ENCODE data around the gene EIF5B.

The EIF5B gene

DNA sequence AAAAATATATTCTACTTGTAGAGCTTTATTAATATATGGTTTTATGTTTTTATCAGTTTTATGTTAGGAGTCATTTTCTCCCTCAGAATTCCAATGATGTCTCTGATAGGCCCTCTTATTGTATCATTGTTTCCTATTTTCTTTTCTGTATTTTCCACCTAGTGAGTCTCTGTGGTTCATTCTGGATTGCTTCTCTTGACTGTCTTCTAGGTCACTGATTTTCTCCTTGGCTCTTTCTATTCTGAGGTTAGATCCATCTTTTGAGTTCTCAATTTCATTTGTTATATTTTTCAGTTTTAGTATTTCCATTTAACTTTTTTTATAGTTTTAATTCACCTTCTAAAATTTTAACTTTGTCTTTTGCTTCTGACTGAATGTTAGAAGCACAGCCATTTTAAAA is 37.6 kb downstream of the EIF5B start:
- no peak for DNase-seq

DNA sequence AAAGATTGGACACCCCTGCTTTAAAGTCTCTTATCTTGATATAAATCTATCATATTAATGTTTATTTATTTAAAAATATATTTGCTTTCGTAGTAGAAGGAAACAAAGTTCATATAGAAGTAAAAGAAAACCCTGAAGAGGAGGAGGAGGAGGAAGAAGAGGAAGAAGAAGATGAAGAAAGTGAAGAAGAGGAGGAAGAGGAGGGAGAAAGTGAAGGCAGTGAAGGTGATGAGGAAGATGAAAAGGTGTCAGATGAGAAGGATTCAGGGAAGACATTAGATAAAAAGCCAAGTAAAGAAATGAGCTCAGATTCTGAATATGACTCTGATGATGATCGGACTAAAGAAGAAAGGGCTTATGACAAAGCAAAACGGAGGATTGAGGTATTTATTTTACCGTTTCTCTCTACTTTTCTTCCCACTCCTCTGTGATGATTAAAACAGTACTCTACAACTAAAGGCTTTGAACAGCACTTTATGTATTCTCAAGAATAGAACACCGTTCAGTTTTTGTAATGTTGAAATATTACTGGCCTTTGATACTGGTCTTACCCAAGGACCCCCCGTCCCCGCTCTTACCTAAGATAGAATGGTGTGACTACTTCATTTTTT is 39.2 kb downstream of the EIF5B start:
- no peak for DNase-seq

DNA sequence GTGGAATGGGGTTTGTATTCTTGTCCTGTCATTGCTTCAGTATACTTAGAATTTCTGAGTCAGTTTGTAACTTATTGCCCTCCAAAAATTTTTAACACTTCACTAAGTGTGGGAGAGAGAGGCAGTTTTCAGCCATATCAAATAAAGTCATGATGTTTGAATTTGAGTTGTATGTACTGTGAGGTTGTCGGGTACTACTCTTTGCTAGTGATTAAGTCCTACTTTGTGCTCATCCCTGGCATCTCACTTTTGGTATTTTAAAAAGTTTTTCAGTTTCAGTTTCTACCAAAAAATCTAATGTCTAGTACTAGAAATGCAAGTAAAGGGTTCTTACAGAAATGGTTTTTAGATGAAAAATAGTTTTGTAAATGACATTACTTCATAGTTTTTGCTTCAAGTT is 40.7 kb downstream of the EIF5B start:
- no peak for DNase-seq

DNA sequence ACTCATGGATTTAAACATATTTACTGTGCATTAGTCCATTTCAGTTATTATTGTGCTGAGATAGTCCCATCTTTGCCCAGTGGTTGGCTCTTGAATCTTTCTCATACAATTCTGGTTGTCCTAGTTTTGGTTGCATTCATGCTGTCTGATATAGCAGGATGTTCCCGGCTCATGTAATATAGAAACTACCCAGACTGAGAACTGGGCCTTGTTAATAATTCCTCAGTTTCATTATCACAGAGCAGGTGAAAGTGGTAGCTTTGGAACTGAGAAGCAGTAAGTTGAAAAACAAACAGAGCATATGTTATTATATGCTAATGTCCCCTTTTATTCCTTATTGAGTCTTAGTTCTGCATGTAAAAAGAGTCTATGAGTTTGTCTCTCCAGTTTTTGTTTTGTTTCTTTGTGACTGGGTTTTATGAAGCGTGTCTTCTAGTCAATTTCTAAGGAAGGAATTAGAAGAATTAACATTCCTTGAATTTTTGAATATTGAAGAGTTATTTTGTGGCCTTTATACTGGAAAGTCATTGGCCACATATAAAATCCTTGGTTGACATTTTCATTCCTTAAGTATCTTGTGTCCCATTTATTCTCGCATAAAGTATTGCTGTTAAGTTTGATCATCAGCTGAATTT is 43.3 kb downstream of the EIF5B start:
- DNase-seq: no peak

DNA sequence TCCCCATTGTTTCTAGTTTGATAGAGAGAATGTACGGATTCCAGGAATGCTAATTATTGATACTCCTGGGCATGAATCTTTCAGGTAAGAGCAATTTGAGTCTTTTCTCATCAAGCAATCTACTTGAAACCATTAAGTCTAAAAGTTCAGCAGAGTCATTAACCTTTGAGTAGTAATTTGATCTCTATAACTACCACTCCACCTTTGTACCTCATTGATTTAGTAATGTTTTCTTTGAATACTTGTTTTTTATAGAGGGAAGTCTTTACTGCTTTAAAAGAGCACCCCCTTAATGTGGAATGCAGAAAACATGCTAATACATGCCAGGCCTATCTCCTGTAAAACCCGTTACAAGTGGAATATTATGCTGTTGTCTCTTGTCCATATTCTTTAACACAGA is 45.0 kb downstream of the EIF5B start:
- no peak for DNase-seq

DNA sequence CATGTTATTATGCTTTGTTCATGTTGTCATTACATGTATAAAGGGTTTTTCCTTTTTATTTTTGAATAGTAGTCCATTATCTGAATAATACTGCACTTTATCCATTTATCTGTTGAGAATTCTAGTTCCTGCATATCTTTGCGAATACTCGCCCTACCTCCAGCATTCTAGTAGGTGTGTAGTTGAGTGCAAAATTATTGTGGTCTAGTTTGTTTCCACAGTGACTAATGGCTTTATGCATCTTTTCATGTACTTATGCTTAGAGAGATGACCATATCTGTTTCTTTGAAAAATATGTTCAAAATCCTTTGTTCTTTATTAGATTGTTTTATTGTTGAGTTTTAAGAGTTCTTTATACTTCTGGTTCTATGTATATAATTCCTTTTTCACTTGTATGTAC is 48.8 kb downstream of the EIF5B start:
- DNase-seq: no peak

DNA sequence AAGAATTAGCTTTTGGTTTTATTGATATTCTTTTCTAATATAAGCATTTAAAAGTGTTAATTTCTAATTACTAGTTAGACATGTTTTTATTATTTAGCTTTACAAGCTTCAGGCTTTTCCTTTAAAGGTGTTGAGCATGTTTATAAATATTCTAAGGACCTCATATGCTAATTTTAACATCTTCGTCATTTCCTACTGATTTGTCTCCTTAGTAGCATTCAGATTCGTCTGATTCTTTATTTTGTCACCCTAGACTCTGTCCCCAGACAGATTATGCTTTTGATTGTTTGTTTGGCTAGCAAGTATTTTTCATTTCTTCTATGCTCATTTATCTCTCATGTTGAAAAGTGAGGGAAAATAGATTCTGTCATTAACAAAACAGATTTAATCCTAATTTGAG is 51.7 kb downstream of the EIF5B start:
- no peak for DNase-seq

DNA sequence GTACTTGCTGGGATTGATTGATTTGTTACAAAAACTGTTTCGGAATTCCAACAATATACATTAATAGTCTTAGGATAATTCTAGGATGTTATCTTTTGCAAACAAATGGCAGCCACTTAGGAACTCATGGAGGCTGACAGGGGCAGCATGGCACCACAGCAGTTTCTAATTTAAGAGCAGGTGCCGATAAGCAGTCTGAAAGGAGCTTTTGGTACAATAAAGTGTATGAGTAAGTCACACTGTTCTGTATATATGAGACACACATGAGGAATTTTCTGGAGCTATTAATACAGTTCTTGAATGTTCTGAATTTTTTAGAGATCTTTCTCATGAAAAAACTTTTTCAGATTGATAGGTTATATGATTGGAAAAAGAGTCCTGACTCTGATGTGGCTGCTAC is 52.2 kb downstream of the EIF5B start:
- no peak for DNase-seq

DNA sequence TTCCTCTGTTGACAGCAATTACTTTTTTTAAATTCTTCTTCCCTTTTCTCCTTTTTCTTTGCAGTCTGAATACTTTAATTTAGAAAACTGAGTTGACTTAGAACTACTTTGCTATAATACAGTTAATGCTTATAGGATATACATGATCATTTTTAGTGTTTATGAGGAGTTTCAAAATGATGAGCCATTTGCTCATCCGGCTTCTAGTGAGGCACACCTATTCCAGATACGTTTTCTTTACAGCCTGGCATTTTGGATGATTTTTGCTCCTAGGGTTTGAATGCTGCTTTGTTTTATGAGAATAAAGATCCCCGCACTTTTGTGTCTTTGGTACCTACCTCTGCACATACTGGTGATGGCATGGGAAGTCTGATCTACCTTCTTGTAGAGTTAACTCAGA is 52.8 kb downstream of the EIF5B start:
- DNase-seq: no peak

DNA sequence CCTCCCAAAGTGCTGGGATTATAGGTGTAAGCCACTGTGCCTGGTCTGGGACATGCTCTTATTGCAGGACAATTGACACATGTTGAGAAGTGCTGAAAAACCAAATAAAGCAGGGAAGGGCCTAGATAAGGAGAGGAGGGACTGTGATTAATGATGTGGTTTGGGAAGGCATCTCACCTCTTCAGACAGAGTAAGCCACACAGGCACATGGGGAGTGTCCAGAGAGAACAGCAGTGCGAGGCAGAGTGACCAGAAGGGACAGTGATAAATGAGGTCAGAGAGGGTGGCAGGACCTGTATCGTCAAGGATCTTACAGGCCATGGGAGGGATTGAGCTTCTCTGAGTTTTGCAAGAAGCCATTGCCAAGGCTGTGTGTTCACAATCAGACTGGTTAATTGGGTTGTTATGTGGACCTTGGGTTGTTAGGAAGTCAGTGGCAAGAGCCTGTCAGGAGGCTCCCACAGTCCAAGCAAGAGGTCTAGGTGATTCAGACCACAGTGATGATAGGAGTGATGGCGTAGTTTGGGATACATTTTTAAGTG is 58.5 kb downstream of the EIF5B start:
- DNase-seq: no peak

DNA sequence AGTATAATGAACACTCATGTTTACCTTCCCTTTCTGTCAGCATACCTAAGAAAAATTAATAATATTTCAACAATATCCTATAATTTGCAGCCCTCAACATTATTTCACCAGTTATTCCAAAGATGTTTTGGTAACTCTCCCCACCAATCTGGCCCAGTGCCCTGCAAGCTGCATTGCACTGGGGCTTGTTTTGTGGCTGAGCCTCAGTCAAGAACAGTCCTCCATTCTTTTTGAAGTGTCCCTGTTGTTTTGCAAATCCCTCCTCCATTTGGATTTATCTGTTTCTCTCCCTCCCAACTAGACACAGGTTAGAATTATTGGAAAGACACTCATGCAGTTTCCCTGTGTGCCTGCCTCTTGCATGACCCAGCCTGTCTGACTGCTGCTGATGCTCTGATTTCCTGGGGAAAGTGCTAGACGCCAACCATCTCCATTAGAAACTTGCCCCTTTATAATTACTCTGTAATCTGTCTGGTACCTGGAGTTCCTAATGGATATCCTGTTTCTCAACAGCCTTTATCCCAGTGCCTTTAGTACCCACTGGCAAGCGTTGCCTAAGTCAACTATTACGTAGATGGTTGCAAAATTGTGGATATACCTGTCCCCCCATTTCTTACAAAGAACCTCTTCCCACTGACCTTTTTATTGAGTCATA is 60.2 kb downstream of the EIF5B start:
- no peak for DNase-seq

DNA sequence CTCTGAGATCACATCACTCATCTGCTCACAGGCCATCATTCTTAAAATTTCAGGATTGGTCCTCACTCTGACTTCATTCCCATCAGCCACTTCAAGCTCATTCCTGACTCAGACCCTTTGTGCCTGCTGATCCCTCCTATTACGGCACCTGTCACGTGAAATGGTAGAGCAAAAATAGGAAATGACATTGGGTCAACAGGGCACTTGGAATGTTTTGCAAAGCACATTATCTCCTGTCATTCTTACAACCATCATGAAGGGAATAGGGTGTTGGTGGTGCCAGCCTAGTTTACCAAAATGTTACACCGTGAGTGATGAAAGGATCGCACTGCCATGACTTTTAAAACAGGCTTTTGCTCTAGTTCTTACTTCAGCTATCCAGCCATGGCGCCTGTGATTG is 61.1 kb downstream of the EIF5B start:
- DNase-seq: no peak

DNA sequence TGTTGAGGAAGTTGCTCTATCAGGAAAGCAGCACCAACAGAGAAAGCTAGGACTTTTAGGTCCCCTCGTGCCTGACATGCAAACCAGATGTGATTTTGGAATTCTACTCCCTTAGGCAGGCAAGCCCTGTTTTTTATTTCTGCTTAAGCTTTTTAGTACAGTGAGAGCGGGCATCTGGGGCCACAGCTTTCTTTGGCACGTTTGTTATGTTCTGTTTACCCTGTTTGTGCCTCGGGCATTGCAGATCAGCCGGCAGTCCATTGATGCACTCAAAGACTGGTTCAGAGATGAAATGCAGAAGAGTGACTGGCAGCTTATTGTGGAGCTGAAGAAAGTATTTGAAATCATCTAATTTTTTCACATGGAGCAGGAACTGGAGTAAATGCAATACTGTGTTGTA is 61.9 kb downstream of the EIF5B start:
- no peak for DNase-seq

DNA sequence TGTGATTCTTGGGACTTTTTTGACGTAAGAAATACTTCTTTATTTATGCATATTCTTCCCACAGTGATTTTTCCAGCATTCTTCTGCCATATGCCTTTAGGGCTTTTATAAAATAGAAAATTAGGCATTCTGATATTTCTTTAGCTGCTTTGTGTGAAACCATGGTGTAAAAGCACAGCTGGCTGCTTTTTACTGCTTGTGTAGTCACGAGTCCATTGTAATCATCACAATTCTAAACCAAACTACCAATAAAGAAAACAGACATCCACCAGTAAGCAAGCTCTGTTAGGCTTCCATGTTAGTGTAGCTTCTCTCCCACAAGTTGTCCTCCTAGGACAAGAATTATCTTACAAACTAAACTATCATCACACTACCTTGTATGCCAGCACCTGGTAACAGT is 62.6 kb downstream of the EIF5B start:
- DNase-seq: no peak

DNA sequence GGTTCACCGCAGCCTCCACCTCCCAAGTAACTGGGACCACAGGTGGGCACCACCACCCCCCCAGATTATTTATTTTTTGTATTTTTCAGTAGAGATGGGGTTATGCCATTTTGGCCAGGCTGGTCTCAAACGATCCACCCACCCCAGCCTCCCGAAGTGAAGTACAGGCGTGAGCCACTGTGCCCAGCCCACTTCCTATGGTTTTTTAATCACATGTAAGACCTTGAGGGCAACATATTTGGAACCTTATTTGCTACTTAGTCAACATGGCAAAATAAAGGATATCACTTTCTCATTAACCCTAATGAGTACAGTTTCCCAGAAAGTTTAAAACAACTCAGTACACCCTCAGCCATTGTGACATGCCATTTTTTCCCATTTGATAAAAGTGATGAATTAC is 64.7 kb downstream of the EIF5B start:
- no peak for DNase-seq

DNA sequence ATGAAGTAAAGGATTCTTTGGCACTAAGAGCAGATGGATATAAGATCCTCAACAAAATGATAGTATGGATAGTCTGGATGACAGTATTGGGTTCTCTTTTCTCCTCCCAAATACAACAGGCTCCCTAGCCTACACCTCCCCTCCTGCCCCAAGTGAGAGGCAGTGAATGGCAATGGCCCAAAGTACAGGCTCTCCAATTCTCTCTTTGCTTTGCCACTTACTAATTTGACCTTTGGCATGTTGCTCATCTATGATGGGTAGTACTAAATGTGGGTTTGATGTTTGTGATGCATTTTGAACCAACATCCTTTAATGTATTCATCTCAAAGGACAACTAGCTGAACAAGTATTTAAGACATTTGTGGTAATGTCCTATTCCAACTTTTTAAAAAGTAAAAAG is 65.9 kb downstream of the EIF5B start:
- no peak for DNase-seq

DNA sequence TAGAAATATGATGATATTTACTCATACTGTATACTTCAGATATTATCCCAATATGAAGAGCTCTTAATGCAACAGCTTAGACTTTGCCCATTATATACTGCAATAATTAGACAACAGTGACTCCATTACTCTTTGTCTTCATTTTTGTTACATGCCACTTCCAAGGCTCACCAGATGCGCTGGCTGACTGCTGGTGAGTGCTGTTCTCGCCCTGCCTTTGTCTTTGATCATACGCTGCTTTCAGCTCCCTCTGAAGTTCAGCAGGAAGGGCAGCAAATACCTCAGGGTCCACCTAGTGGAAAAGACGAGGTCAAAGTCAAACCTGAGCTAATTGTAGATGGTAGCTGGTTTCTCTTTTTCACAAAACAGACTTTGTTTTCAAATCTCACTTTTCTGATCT is 66.3 kb downstream of the EIF5B start:
- no peak for DNase-seq

DNA sequence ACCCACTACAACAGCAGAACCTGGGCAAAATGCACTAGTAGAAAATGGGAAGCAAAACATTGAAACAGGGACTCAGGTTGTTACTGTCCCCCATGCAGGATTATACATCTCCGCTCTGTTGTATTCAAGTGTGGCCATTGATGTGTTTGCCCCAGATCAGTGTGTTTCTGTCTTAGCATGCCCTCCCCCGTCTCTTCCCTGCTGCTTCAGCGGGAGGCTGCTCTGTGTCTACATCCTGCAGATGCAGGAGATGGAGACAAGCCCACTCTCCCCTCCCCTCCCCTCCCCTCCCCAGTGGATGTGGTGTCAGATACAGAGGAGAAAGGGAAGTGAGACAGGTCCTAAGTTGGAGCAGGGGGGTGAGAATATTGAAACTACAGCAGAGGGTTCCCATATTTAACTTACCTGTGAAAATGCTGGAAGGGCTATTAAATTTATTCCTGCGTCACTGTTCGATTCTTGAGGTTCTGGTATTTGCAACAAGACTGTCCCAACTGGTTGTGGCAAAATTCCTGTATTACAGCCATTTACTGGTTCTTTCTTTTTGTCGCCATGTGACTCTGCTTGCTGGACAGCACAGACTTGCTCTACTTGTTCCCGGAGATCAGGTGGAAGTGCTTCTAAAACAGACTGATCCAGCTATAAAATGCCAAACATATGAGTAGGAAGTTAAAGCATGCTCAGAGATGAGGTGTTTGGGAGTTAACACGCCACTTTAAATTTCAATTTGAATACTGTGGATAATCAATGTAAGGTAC is 67.0 kb downstream of the EIF5B start:
- no peak for DNase-seq

DNA sequence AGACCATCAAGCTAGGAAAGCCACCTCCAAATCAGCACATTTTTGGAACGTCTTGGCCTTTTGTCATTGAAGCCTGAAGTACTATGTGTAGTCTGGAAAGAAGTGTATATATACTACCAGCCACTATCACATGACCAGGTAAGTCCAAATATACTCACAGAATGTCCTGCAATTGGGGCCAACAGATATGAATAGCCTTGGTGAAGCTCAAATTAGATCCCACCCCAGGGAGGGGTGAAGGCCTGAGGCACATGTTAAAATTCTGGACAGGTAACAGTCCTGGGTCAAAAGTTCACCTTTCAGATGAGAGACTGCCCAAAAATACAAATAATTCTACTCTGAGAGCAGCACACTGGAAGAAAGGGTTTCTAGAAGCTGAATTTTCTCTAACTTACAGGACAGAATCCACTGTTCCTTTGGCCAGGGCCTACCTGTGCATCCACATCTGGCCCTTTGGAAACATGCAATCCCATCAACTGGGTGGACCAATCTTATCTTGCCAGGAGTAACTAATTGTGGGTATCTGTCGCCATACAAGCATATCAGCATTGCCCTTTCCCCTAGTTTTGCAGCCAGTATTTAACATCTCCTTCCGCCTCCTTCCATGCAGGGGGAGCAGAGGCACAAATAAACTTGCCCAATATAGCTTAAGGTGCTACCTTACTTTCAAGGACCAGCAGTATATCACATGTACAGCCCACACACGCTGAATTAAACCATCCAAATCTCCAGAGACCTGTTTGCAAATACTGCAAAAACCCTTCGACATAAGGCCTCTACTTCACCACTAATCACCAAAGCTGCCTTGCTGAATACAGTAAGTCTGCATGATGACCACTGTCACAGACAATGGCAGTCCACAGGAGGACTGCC is 67.8 kb downstream of the EIF5B start:
- DNase-seq: no peak

DNA sequence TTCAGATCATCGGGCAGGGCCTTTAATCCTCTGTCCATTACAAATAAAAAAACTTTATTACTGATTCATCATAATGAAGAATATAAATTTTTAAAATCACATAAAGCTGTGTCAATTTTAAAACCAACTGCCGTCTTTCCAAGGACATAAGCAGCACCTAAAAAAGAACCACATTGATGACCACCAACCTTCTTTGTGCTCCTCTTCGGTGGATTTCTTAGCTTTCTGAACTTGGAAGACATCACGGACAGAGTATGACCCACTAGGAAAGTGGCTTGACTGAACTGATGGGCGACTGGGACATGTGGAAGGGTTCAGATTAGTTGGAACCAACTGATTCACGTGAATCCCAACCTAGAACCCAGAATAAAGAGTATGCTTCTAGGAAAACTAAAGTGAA is 68.9 kb downstream of the EIF5B start:
- DNase-seq: no peak

DNA sequence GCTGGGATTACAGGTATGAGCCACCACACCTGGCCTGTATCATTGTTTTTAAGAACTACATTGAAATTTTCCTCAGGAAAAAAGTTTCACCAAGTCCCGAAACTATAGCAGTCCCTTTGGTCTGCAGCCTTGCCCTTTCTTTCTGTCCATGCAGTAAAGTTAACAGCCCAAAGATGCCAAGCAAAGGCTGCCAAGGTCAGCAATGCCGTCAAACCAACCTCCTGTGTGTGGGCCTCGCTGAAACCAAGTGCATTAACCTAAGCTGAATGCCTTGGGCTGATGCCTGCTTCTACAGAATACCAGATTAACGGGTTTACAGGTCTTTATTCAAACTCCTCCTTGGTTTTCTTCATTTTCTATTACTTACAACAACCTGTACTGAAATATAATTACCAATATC is 73.1 kb downstream of the EIF5B start:
- DNase-seq: no peak

DNA sequence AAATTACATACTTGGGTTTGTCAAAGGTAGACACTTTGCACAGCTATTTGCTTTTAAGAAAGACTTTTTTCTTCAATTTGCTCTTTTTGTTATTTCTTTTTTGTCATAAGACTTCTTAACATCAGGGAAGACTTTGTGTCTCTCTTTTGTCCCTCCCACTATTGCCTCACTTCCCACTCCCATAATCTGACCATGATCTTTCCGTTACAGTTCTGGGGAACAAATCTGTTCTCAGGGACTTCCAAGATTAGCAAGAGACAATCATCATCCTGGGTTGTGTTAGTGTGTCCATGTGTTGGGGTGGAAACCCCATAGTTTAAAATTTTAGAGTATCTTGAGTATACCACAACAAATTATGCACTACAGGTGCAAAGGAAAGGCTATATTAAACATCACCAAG is 77.4 kb downstream of the EIF5B start:
- DNase-seq: no peak

DNA sequence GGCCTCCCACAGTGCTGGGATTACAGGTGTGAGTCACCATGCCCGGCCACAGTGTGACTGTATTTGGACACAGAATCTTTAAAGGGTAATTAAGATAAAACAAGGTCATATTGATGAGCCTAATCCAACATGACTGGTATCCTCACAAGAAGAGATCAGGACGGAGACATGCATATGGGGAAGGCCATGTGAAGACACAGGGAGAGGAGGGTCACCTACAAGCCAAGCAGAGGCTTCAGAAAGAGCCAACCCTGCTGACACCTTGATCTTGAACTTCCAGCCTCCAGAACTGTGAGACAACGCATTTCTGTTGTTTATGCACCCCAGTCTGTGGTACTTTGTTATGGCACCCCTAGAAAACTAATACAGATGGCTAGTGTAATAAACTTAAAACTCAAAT is 80.2 kb downstream of the EIF5B start:
- DNase-seq: no peak

Data from activated CD4-positive, CD25-positive, alpha-beta regulatory T cell (primary cell).